M059J (cell line): Measurements from ENCODE around the gene RBMXL2. TPM values are rescaled to one million over a fixed set of nuclear protein-coding genes. Genes with fewer than 3 reads are reported as not detected.

Source experiments
- total RNA-seq: library from RNA; depleted of rRNA; stranded (reverse); fragments of >200 nt; shearing (Covaris generic); gene quantifications from 2 replicates; pipeline ENCODE4 v1.2.3, GENCODE V29; 2014; rRNA removed

The RBMXL2 gene
- total RNA-seq, 1 experiment from 2014 or later = not detected

Other genes with a start within 250 kb of the RBMXL2 start
- not detected in 2 replicates for gene OR10A5, start 243.3 kb upstream of the RBMXL2 start, total RNA-seq
- not detected in 2 replicates for gene OR10A2, start 225.9 kb upstream of the RBMXL2 start, total RNA-seq
- not detected in 2 replicates for gene OR10A4, start 212.4 kb upstream of the RBMXL2 start, total RNA-seq
- not detected in 2 replicates for gene OR2D2, start 196.5 kb upstream of the RBMXL2 start, total RNA-seq
- not detected in 2 replicates for gene OR2D3, start 168.0 kb upstream of the RBMXL2 start, total RNA-seq
- gene ZNF215, start 162.6 kb upstream of the RBMXL2 start, total RNA-seq = 0.44 and 1.0 TPM in 2 replicates
- gene ZNF214, start 68.7 kb upstream of the RBMXL2 start, total RNA-seq = 1.4 and 6.2 TPM in 2 replicates
- not detected in 2 replicates for gene NLRP14, start 68.5 kb upstream of the RBMXL2 start, total RNA-seq
- 0.59 and 0.81 TPM in 2 replicates for gene SYT9, start 162.9 kb downstream of the RBMXL2 start, total RNA-seq